Measurements from ENCODE around the gene MPZL1.
"Not testable (repeated sequence)": the region's sequence is repeated elsewhere in the genome, so short reads cannot be mapped to it uniquely, and the experiment has no call there.

MPZL1 gene

GRCh38 chr1:167821969-167822685, 100.3 kb downstream of the MPZL1 start:
- TF ChIP-seq, protein P1, sequence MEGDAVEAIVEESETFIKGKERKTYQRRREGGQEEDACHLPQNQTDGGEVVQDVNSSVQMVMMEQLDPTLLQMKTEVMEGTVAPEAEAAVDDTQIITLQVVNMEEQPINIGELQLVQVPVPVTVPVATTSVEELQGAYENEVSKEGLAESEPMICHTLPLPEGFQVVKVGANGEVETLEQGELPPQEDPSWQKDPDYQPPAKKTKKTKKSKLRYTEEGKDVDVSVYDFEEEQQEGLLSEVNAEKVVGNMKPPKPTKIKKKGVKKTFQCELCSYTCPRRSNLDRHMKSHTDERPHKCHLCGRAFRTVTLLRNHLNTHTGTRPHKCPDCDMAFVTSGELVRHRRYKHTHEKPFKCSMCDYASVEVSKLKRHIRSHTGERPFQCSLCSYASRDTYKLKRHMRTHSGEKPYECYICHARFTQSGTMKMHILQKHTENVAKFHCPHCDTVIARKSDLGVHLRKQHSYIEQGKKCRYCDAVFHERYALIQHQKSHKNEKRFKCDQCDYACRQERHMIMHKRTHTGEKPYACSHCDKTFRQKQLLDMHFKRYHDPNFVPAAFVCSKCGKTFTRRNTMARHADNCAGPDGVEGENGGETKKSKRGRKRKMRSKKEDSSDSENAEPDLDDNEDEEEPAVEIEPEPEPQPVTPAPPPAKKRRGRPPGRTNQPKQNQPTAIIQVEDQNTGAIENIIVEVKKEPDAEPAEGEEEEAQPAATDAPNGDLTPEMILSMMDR (IDR thresholded peaks at IDR 0.05), result no peak
- Mint-ChIP-seq H3K36me3 (ENCODE audit: low read depth) (peaks cover 5% of the 10 kb centered on the region), H3K9me3 (peaks cover 3% of the 10 kb centered on the region), H3K27me3 (ENCODE audit: low read depth, poor library complexity) (peaks cover 17% of the 10 kb centered on the region), H3K4me3 (no peak overlapping the region), H3K4me1 (peaks cover 7% of the 10 kb centered on the region), H3K27ac (no peak overlapping the region)
- DNase-seq, result no peak

GRCh38 chr1:167824163-167824794, 102.5 kb downstream of the MPZL1 start:
- Mint-ChIP-seq H3K4me1 (peaks cover 7% of the 10 kb centered on the region), H3K9me3 (peaks cover 3% of the 10 kb centered on the region), H3K36me3 (ENCODE audit: low read depth) (peaks cover 5% of the 10 kb centered on the region), H3K27ac (no peak overlapping the region), H3K4me3 (no peak overlapping the region), H3K27me3 (ENCODE audit: low read depth, poor library complexity) (peaks cover 17% of the 10 kb centered on the region)
- no peak for DNase-seq
- TF ChIP-seq, protein P1 (IDR thresholded peaks at IDR 0.05), result no peak

GRCh38 chr1:167825419-167826079, 103.8 kb downstream of the MPZL1 start:
- Mint-ChIP-seq H3K27ac (peak overlapping the region; percentile 61), H3K4me3 (no peak overlapping the region), H3K36me3 (ENCODE audit: low read depth) (no peaks in the 10 kb centered on the region), H3K4me1 (no peaks in the 10 kb centered on the region), H3K27me3 (ENCODE audit: low read depth, poor library complexity) (peaks cover 20% of the 10 kb centered on the region), H3K9me3 (no peaks in the 10 kb centered on the region)
- TF ChIP-seq, protein P1 (IDR thresholded peaks at IDR 0.05), result no peak
- no peak for DNase-seq

DNA sequence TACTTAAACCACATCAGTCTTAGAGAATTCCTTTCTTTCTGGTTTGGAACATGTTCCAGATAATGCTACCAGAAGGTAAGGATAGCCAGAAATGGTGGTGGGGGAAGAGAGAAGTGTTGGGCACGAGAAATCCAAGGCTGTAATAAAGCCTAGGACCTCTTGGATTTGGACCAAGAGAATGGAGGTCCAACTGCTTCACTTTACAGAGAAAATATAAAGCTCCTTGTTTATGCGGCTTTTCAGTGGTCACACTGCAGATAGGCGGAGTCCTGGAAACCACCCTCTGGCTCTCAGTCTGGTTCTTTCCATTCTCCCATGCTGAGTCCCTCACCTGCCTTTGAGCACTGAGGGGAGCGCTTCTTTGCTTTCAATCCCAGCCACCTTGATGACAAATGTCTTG, 104.3 kb downstream of the MPZL1 start:
- Mint-ChIP-seq H3K4me1 (no peaks in the 10 kb centered on the region), H3K27me3 (ENCODE audit: low read depth, poor library complexity) (peaks cover 19% of the 10 kb centered on the region), H3K36me3 (ENCODE audit: low read depth) (no peaks in the 10 kb centered on the region), H3K4me3 (no peak overlapping the region), H3K9me3 (no peaks in the 10 kb centered on the region), H3K27ac (no peak overlapping the region)
- DNase-seq, result no peak
- TF ChIP-seq, protein P1 (IDR thresholded peaks at IDR 0.05), result no peak

DNA sequence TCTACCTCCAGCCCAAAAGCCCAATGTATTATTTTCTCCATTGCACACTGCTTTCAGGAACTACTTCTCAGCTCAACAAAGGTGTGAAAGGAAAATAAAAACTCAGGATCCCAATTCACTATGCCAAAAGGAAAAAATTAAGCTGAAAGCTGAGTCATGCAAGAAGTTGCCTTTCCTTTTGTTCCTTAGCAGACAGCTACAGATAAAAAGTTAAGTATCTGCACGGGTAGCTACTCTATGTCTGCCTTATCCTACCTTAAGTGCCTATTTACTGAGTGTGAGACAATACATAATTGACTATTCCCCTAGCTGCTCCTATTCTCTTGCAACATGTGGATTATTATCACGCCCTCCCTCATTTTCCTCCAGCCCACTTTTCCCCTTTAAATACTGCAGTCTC, 108.1 kb downstream of the MPZL1 start:
- TF ChIP-seq, protein P1 (IDR thresholded peaks at IDR 0.05), result no peak
- H3K9me3 Mint-ChIP-seq, result no peaks in the 10 kb centered on the region
- H3K36me3 Mint-ChIP-seq (ENCODE audit: low read depth), result no peaks in the 10 kb centered on the region
- H3K4me3 Mint-ChIP-seq, result no peak overlapping the region
- DNase-seq, result no peak
- H3K27ac Mint-ChIP-seq, result no peak overlapping the region
- H3K27me3 Mint-ChIP-seq (ENCODE audit: low read depth, poor library complexity), result peaks cover 12% of the 10 kb centered on the region
- no peaks in the 10 kb centered on the region for H3K4me1 Mint-ChIP-seq

GRCh38 chr1:167830668-167831067, 108.9 kb downstream of the MPZL1 start:
- H3K9me3 Mint-ChIP-seq; H3K4me3 Mint-ChIP-seq; H3K27me3 Mint-ChIP-seq (ENCODE audit: low read depth, poor library complexity); H3K4me1 Mint-ChIP-seq; H3K27ac Mint-ChIP-seq; DNase-seq; H3K36me3 Mint-ChIP-seq (ENCODE audit: low read depth): not testable (repeated sequence)
